ENCODE data around the gene CCDC154. TPM values are rescaled to one million over a fixed set of nuclear protein-coding genes. Genes with fewer than 3 reads are reported as not detected.

The CCDC154 gene
- total and polyA plus RNA-seq, 8 donors, result 0.31 to 4.5 (median 3.1) TPM; not detected in 5

GRCh38 chr16:1448536-1449116, 4.3 kb upstream of the CCDC154 start:
- WGBS, 5 donors, result 89 to 95% (median 94%) methylated on average over 14 to 30 of the region's 30 CpGs
- peaks cover 57 to 87% (median 86%) of the 10 kb centered on the region in 4 donors for H3K36me3 ChIP-seq
- intact Hi-C loops (cut with DNase I; ENCODE audit: low total_unique reads), result no loop called here
- H3K27me3 ChIP-seq, result no peaks in the 10 kb centered on the region
- no peak for DNase-seq
- no peaks in the 10 kb centered on the region for H3K9me3 ChIP-seq
- no peaks in the 10 kb centered on the region for H3K4me1 ChIP-seq
- TF ChIP-seq CTCF (IDR thresholded peaks at IDR 0.05) (no peak), EP300 (IDR thresholded peaks at IDR 0.05) (no peak), POLR2A (IDR thresholded peaks at IDR 0.05) (no peak), POLR2AphosphoS5 (IDR thresholded peaks at IDR 0.05) (no peak)
- H3K4me3 ChIP-seq, result no peak overlapping the region
- H3K27ac ChIP-seq, result no peak overlapping the region

DNA sequence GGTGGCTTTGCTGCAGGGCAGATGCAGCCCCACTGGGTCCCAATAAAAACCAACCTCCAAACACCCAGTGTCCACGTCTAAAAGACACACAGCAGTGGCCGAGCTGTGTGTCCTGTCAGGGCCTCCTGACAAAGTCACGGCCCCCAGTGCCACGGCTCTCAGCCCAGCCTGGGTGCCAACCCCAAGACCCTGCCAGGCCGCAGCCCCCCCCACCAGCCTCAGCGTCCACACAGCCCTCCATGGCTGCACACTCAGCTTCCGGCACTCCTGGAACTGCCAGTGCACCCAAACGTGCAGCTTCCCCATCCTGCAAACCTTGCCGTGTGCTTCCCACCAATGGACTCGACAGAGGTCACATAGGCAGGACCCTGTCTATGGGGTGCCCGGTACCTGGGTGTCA, 3.6 kb upstream of the CCDC154 start:
- no peak for DNase-seq
- Histone ChIP-seq H3K9me3 (no peaks in the 10 kb centered on the region), H3K4me1 (no peaks in the 10 kb centered on the region), H3K27ac (no peak overlapping the region), H3K27me3 (no peaks in the 10 kb centered on the region), H3K36me3 (peaks cover 51 to 80% (median 79%) of the 10 kb centered on the region in 4 donors), H3K4me3 (no peak overlapping the region)
- intact Hi-C loops (cut with DNase I; ENCODE audit: low total_unique reads), result no loop called here
- TF ChIP-seq CTCF (IDR thresholded peaks at IDR 0.05), result no peak
- TF ChIP-seq POLR2A (IDR thresholded peaks at IDR 0.05), result no peak
- no peak for TF ChIP-seq EP300 (IDR thresholded peaks at IDR 0.05)
- TF ChIP-seq POLR2AphosphoS5 (IDR thresholded peaks at IDR 0.05), result no peak
- WGBS, 5 donors, result 92 to 100% (median 94%) methylated on average over 3 to 11 of the region's 11 CpGs

- H3K36me3 ChIP-seq, result peaks cover 37 to 65% (median 65%) of the 10 kb centered on the region in 4 donors
- H3K27ac ChIP-seq, result no peak overlapping the region
- no peak overlapping the region for H3K4me3 ChIP-seq
- WGBS, 5 donors, result 88 to 92% (median 91%) methylated on average over 13 to 41 of the region's 41 CpGs
- TF ChIP-seq POLR2AphosphoS5 (IDR thresholded peaks at IDR 0.05), result no peak
- TF ChIP-seq EP300 (IDR thresholded peaks at IDR 0.05), result no peak
- TF ChIP-seq CTCF (IDR thresholded peaks at IDR 0.05), result no peak
- TF ChIP-seq POLR2A (IDR thresholded peaks at IDR 0.05), result no peak
- no peak for DNase-seq
- H3K4me1 ChIP-seq, result no peaks in the 10 kb centered on the region
- no peaks in the 10 kb centered on the region for H3K9me3 ChIP-seq
- no peaks in the 10 kb centered on the region for H3K27me3 ChIP-seq
- intact Hi-C loops (cut with DNase I; ENCODE audit: low total_unique reads), result no loop called here
Measured at GRCh38 chr16:1446296-1447080, 2.1 kb upstream of the CCDC154 start.

GRCh38 chr16:1445518-1446203, 1.3 kb upstream of the CCDC154 start:
- intact Hi-C loops (cut with DNase I; ENCODE audit: low total_unique reads), result no loop called here
- whole genome bisulfite sequencing, 5 donors, result 87 to 91% (median 90%) methylated on average over 12 to 25 of the region's 25 CpGs
- DNase-seq, result no peak
- no peaks in the 10 kb centered on the region for H3K27me3 ChIP-seq
- no peak overlapping the region for H3K27ac ChIP-seq
- no peaks in the 10 kb centered on the region for H3K9me3 ChIP-seq
- no peaks in the 10 kb centered on the region for H3K4me1 ChIP-seq
- peaks cover 30 to 57% (median 56%) of the 10 kb centered on the region in 4 donors for H3K36me3 ChIP-seq
- TF ChIP-seq POLR2A (IDR thresholded peaks at IDR 0.05), result no peak
- TF ChIP-seq POLR2AphosphoS5 (IDR thresholded peaks at IDR 0.05), result no peak
- no peak for TF ChIP-seq EP300 (IDR thresholded peaks at IDR 0.05)
- TF ChIP-seq CTCF (IDR thresholded peaks at IDR 0.05), result no peak
- H3K4me3 ChIP-seq, result no peak overlapping the region
